Measurements from ENCODE around the gene ZNF775. TPM values are rescaled to one million over a fixed set of nuclear protein-coding genes. Genes with fewer than 3 reads are reported as not detected.

ZNF775 gene
- polyA plus RNA-seq, 3 donors, result 1.3 to 2.7 (median 1.4) TPM

DNA sequence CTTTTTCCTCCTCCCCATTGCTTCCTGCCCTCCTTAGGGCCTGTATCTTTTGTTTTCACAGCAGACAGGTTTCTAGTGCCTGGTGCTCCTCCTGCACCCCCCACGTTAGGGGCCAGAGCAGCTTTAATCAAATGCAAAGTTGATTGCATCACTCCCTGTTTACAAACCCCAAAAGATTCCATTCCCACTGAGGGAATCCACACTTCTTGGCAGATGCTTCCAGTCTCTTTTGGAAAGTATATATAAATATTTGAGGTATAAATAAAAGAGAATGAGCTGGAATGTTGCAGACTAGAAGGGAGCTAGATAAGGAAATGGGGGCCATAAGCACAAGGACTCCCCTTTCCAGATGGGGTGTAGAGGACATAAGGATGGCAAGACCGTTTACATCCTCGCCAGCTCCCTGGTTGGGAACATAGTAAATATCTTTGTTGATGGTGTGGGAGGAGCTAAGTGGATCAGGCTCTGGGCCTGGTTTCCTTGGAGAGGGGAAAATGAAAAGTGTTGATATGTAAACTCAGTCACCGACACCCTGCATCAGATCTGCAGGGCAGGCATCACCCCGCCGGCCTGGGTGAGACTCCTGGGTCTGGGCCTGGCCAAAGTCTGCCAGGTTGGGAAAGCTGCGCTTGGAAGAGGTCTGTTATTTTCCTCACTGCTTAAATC lies 43.9 kb upstream of the ZNF775 start:
- no peaks in the 10 kb centered on the region for H3K79me2 ChIP-seq (ENCODE audit: insufficient read depth, low read length)
- peaks cover 4% of the 10 kb centered on the region for H3K4me1 Mint-ChIP-seq
- H3K27me3 ChIP-seq (ENCODE audit: control insufficient read depth in 2 of 2, insufficient read depth in 2 of 2, low read length in 2 of 2), result peaks cover 4 to 11% of the 10 kb centered on the region in 2 donors
- H3K27ac ChIP-seq (ENCODE audit: low read depth in 1 of 2, low read length in 2 of 2), result no peak overlapping the region
- peaks cover 16 to 22% of the 10 kb centered on the region in 2 donors for H3K36me3 Mint-ChIP-seq
- H3K9me3 ChIP-seq (replicated peaks in 1 of 2; ENCODE audit: control insufficient read depth in 1 of 2, insufficient read depth in 1 of 2, low read length in 2 of 2), result no peaks in the 10 kb centered on the region
- H3K36me3 ChIP-seq (replicated peaks in 1 of 2; ENCODE audit: control insufficient read depth in 1 of 2, insufficient read depth in 2 of 2, low read length in 2 of 2), result peaks cover 5 to 11% of the 10 kb centered on the region in 2 donors
- intact Hi-C loops (cut with micrococcal nuclease), result no loop called here
- peaks cover 0 to 1% of the 10 kb centered on the region in 2 donors for H3K4me1 ChIP-seq (ENCODE audit: control insufficient read depth in 1 of 2, insufficient read depth in 2 of 2, low read length in 2 of 2)
- H3K4me3 Mint-ChIP-seq, result no peak overlapping the region
- no peak overlapping the region for H2AFZ ChIP-seq (ENCODE audit: insufficient read depth, low read depth, low read length, poor library complexity, severe bottlenecking)
- no peak overlapping the region for H3K9ac ChIP-seq (ENCODE audit: insufficient read depth, low read length, poor library complexity, severe bottlenecking)
- H3K27ac Mint-ChIP-seq, result no peak overlapping the region
- H4K20me1 ChIP-seq (ENCODE audit: insufficient read depth, low read length), result no peaks in the 10 kb centered on the region
- DNase-seq, result no peak
- H3K4me2 ChIP-seq (replicated peaks; ENCODE audit: extremely low read depth, low read length, poor library complexity, severe bottlenecking), result no peak overlapping the region
- H3K9me3 Mint-ChIP-seq, result peaks cover 0 to 2% (median 0%) of the 10 kb centered on the region in 7 donors
- H3K27me3 Mint-ChIP-seq (ENCODE audit: low read depth in 3 of 3), result peaks cover 9 to 12% (median 11%) of the 10 kb centered on the region in 3 donors
- H3K4me3 ChIP-seq (replicated peaks in 1 of 3; ENCODE audit: low read depth in 2 of 3, low read length in 3 of 3), result no peak overlapping the region
- TF ChIP-seq, protein P1, sequence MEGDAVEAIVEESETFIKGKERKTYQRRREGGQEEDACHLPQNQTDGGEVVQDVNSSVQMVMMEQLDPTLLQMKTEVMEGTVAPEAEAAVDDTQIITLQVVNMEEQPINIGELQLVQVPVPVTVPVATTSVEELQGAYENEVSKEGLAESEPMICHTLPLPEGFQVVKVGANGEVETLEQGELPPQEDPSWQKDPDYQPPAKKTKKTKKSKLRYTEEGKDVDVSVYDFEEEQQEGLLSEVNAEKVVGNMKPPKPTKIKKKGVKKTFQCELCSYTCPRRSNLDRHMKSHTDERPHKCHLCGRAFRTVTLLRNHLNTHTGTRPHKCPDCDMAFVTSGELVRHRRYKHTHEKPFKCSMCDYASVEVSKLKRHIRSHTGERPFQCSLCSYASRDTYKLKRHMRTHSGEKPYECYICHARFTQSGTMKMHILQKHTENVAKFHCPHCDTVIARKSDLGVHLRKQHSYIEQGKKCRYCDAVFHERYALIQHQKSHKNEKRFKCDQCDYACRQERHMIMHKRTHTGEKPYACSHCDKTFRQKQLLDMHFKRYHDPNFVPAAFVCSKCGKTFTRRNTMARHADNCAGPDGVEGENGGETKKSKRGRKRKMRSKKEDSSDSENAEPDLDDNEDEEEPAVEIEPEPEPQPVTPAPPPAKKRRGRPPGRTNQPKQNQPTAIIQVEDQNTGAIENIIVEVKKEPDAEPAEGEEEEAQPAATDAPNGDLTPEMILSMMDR (IDR thresholded peaks at IDR 0.05), result no peak
- 88% methylated on average over 7 of the region's 7 CpGs for WGBS (ENCODE audit: insufficient coverage)

DNA sequence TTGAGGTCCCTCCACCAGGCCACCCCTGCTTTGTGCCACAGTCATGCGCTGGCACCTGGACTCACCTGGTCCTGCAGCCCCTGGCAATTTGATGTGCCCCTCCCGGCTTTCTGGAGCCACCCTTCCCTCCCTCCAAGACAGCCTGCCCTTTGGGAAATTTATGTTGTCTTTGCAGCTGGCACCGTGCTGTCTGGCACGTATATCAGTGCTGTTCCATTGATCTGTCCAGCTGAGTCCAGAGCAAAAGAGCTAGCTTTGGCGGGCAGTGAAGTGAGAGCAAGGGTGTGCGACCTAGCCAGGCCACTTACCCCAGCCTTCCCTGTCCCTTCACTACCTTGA lies 43.4 kb upstream of the ZNF775 start:
- peak overlapping the region in 1 of 7 donors; percentile 33 for H3K27ac Mint-ChIP-seq
- intact Hi-C loops (cut with micrococcal nuclease), result no loop called here
- H3K27me3 Mint-ChIP-seq (ENCODE audit: low read depth in 3 of 3), result peaks cover 13 to 16% (median 14%) of the 10 kb centered on the region in 3 donors

More for the DNA sequence above, 43.4 kb upstream of the ZNF775 start:
- DNase-seq, result no peak
- TF ChIP-seq, protein P1 (IDR thresholded peaks at IDR 0.05), result no peak
- H4K20me1 ChIP-seq (ENCODE audit: insufficient read depth, low read length), result no peaks in the 10 kb centered on the region
- H3K4me1 ChIP-seq (ENCODE audit: control insufficient read depth in 1 of 2, insufficient read depth in 2 of 2, low read length in 2 of 2), result peaks cover under 1 to 6% of the 10 kb centered on the region in 2 donors
- no peak overlapping the region for H3K4me3 Mint-ChIP-seq
- peaks cover 7% of the 10 kb centered on the region for H3K4me1 Mint-ChIP-seq
- H3K27me3 ChIP-seq (ENCODE audit: control insufficient read depth in 2 of 2, insufficient read depth in 2 of 2, low read length in 2 of 2), result peaks cover 6 to 16% of the 10 kb centered on the region in 2 donors
- H3K4me2 ChIP-seq (replicated peaks; ENCODE audit: extremely low read depth, low read length, poor library complexity, severe bottlenecking), result no peak overlapping the region
- no peaks in the 10 kb centered on the region for H3K79me2 ChIP-seq (ENCODE audit: insufficient read depth, low read length)
- no peak overlapping the region for H3K27ac ChIP-seq (ENCODE audit: low read depth in 1 of 2, low read length in 2 of 2)
- H3K9me3 ChIP-seq (replicated peaks in 1 of 2; ENCODE audit: control insufficient read depth in 1 of 2, insufficient read depth in 1 of 2, low read length in 2 of 2), result no peaks in the 10 kb centered on the region
- peaks cover 0 to 4% (median 1%) of the 10 kb centered on the region in 7 donors for H3K9me3 Mint-ChIP-seq
- peaks cover 12 to 18% of the 10 kb centered on the region in 2 donors for H3K36me3 Mint-ChIP-seq
- no peak overlapping the region for H2AFZ ChIP-seq (ENCODE audit: insufficient read depth, low read depth, low read length, poor library complexity, severe bottlenecking)
- H3K36me3 ChIP-seq (replicated peaks in 1 of 2; ENCODE audit: control insufficient read depth in 1 of 2, insufficient read depth in 2 of 2, low read length in 2 of 2), result peaks cover 0 to 7% of the 10 kb centered on the region in 2 donors
- no peak overlapping the region for H3K9ac ChIP-seq (ENCODE audit: insufficient read depth, low read length, poor library complexity, severe bottlenecking)
- H3K4me3 ChIP-seq (replicated peaks in 1 of 3; ENCODE audit: low read depth in 2 of 3, low read length in 3 of 3), result no peak overlapping the region
- 76% methylated on average over 3 of the region's 6 CpGs for WGBS (ENCODE audit: insufficient coverage)
